ENCODE results near the gene PRXL2A.

GRCh38 chr10:80405626-80406025 is 2.7 kb upstream of the PRXL2A start:
- TF ChIP-seq CTCF (conservative IDR thresholded peaks at IDR 0.05; ENCODE audit: low read depth in 2 of 2) (no peak), STAT1 (IDR thresholded peaks at IDR 0.05; ENCODE audit: unreplicated experiment) (no peak)

Measured in GM23338 (cell line).